GM12878 (cell line): ENCODE data around the gene C5. TPM values are rescaled to one million over a fixed set of nuclear protein-coding genes. Genes with fewer than 3 reads are reported as not detected.
A peak's percentile ranks its signal among the peaks of the same experiment; 100 is the strongest.

Source experiments
- ATAC-seq: fragments of 200-7000 bp; cut with Tn5 transposase; 3 replicates; pipeline ENCODE4 v1.9.1; 2020; ENCODE audit warnings: mild to moderate bottlenecking, moderate library complexity
- BruUV-seq: library from RNA; stranded (reverse); fragments of 400-500 nt; replicated peaks from 2 replicates; lab custom pipeline; 2021; lab: Mats Ljungman, UMichigan
- CTCF ChIA-PET: fragments of 300-600 bp; sonication (Branson Sonifier 250); formaldehyde crosslinking; extraction: SDS; loops from one replicate; lab custom pipeline; 2021; ENCODE audit warnings: inconsistent platforms; lab: Yijun Ruan, JAX
- POLR2A ChIA-PET: fragments of 350-600 bp; formaldehyde crosslinking; extraction: SDS; loops from one replicate; lab custom pipeline; 2021; ENCODE audit warnings: inconsistent platforms; lab: Charles Lee
- RAD21 ChIA-PET: fragments of 300-600 bp; sonication (Branson Sonifier 250); formaldehyde crosslinking; loops from one replicate; lab custom pipeline; 2023; ENCODE audit warnings: antibody characterized with exemption; ENCODE audit not compliant: unreplicated experiment; lab: Charles Lee
- SMC1A ChIA-PET: fragments of 300-600 bp; sonication (Branson Sonifier 250); formaldehyde crosslinking; loops from one replicate; lab custom pipeline; 2023; ENCODE audit not compliant: unreplicated experiment, uncharacterized antibody; lab: Charles Lee
- DNase-seq: peaks from one replicate; pipeline ENCODE4 v3.0.0-alpha.2; 2011; ENCODE audit warnings: low read depth, low spot score
- FAIRE-seq: peaks from 3 replicates; lab custom pipeline; 2011; peaks lifted over from hg19 to GRCh38; lab: Jason Lieb, UNC
- H2AFZ ChIP-seq: 2 replicates; pipeline ENCODE4 v1.6.0; 2011; ENCODE audit warnings: low read depth, low read length, control low read depth; ENCODE audit not compliant: control insufficient read depth
- H3K27ac ChIP-seq: 2 replicates; pipeline ENCODE4 v1.5.1; 2011; ENCODE audit warnings: control low read depth; ENCODE audit not compliant: control insufficient read depth, insufficient read depth
- H3K27me3 ChIP-seq, 2 experiments: replicated peaks in 1 of 2; 2 replicates each; pipeline versions ENCODE4 v1.6.0 to v1.6.1; 2011; ENCODE audit warnings: low read length in 1 of 2; ENCODE audit not compliant: control insufficient read depth in 2 of 2, insufficient read depth in 2 of 2
- H3K36me3 ChIP-seq, 2 experiments: 2 replicates each; pipeline ENCODE4 v1.5.1; 2011; ENCODE audit warnings: low read length in 1 of 2; ENCODE audit not compliant: control insufficient read depth in 2 of 2, insufficient read depth in 2 of 2
- H3K4me1 ChIP-seq: 2 replicates; pipeline ENCODE4 v1.6.1; 2011; ENCODE audit warnings: mild to moderate bottlenecking, low read length, moderate library complexity, mixed read lengths; ENCODE audit not compliant: control insufficient read depth, insufficient read depth
- H3K4me2 ChIP-seq: 2 replicates; pipeline ENCODE4 v1.6.0; 2011; ENCODE audit warnings: control low read depth; ENCODE audit not compliant: control insufficient read depth, insufficient read depth
- H3K4me3 ChIP-seq: fragments of 200-600 bp; sonication (generic); 2 replicates; pipeline ENCODE4 v1.5.1; 2016
- H3K79me2 ChIP-seq: 2 replicates; pipeline ENCODE4 v1.6.0; 2011; ENCODE audit warnings: low read length; ENCODE audit not compliant: control insufficient read depth, insufficient read depth
- H3K9ac ChIP-seq: 2 replicates; pipeline ENCODE4 v1.8.0; 2011; ENCODE audit warnings: low read length, control low read depth, mixed read lengths; ENCODE audit not compliant: control insufficient read depth, insufficient read depth
- H3K9me3 ChIP-seq: replicated peaks from 3 replicates; pipeline ENCODE4 v1.5.1; 2011; ENCODE audit warnings: mild to moderate bottlenecking, low read length; ENCODE audit not compliant: control insufficient read depth, insufficient read depth
- H4K20me1 ChIP-seq: 2 replicates; pipeline ENCODE4 v1.6.0; 2011; ENCODE audit not compliant: control insufficient read depth, insufficient read depth
- DPF2 ChIP-seq: fragments of 450-650 bp; IDR thresholded peaks from 2 replicates; pipeline ENCODE4 v1.6.1; 2017; ENCODE audit warnings: mild to moderate bottlenecking
- MEF2A ChIP-seq: IDR thresholded peaks from 2 replicates; pipeline ENCODE4 v1.6.1; 2011; ENCODE audit warnings: low read depth, mild to moderate bottlenecking, low read length, moderate library complexity; ENCODE audit not compliant: insufficient read depth
- NKRF ChIP-seq: fragments of 450-650 bp; conservative IDR thresholded peaks from 2 replicates; pipeline ENCODE4 v1.6.1; 2017; ENCODE audit warnings: mild to moderate bottlenecking, moderate library complexity
- SIN3A ChIP-seq: IDR thresholded peaks from 2 replicates; pipeline ENCODE4 v1.6.1; 2012; ENCODE audit warnings: low read depth, low read length, improper control_type of control experiment
- SP1 ChIP-seq: IDR thresholded peaks from one replicate; pipeline ENCODE4 v1.6.1; 2011; ENCODE audit warnings: low read depth, low read length
- WRNIP1 ChIP-seq: IDR thresholded peaks from 2 replicates; pipeline ENCODE4 v1.6.1; 2011; ENCODE audit warnings: low read depth, low read length, improper control_type of control experiment, borderline replicate concordance
- ZBTB11 ChIP-seq: fragments of 450-650 bp; formaldehyde crosslinking; IDR thresholded peaks from 2 replicates; pipeline ENCODE4 v1.5.0; 2022; ENCODE audit warnings: mild to moderate bottlenecking, missing genetic modification characterization
- ZNF592 ChIP-seq: fragments of 450-650 bp; IDR thresholded peaks from 2 replicates; pipeline ENCODE4 v1.6.1; 2017; ENCODE audit warnings: mild to moderate bottlenecking, moderate library complexity
- WGBS: methylation state at CpG from one replicate; pipeline ENCODE4 v1.1.6; 2016; ENCODE audit warnings: low lambda C conversion rate; ENCODE audit not compliant: insufficient replicate concordance, insufficient coverage; ENCODE audit errors: missing lambda C conversion rate; 5-methylcytosine and 5-hydroxymethylcytosine counted together
- in situ Hi-C: fragments of 300-500 bp; cut with MboI; formaldehyde crosslinking; loops from 9 replicates; pipeline ENCODE4 v1.14.3; 2018; ENCODE audit warnings: mixed read lengths
- intact Hi-C: fragments of 100-400 bp; cut with micrococcal nuclease; formaldehyde crosslinking; loops from one replicate; pipeline ENCODE4 v1.14.2; 2022; ENCODE audit not compliant: unreplicated experiment
- polyA plus RNA-seq, 11 experiments: library from polyadenylated mRNA; depleted of rRNA in 4 of 11; unstranded in 6 of 11; stranded (reverse) in 5 of 11; fragments of >200 nt; fragmentation: Nextera tagmentation in 4 of 11; fragmentation: Illumina TruSeq in 1 of 11; extraction: Ambion mirVana in 4 of 11; extraction: Trizol in 1 of 11; gene quantifications; 1 replicate in 1 of 11; 2 replicates in 10 of 11; pipeline versions ENCODE4 v1.2.1 to v1.2.3, GENCODE V29; 2011 to 2016; ENCODE audit warnings: inconsistent platforms in 2 of 11, missing spikeins in 2 of 11, low read depth in 1 of 11
- total RNA-seq, 4 experiments: library from RNA; depleted of rRNA in 3 of 4; stranded (reverse); fragments of >200 nt in 3 of 4; fragmentation: Illumina TruSeq in 1 of 4; extraction: Trizol in 1 of 4; gene quantifications; 2 replicates each; pipeline versions ENCODE4 v1.2.1 to v1.2.3, GENCODE V29; 2013 to 2021

Gene C5
- total and polyA plus RNA-seq, 10 of the 15 experiments (the other 5 are each of a cell fraction or from before 2014, with no cell fraction given) = 0.39 to 2.2 (median 1.2) TPM

GRCh38 chr9:120936011-120936763 lies 113.9 kb downstream of the C5 start (continued):
- no peak for TF ChIP-seq ZNF592

- Histone ChIP-seq H3K27me3 (no peaks in the 10 kb centered on the region), H3K9ac (peak overlapping the region; percentile 36), H3K36me3 (no peaks in the 10 kb centered on the region), H3K9me3 (no peaks in the 10 kb centered on the region), H3K27ac (peak overlapping the region; percentile 96), H2AFZ (peak overlapping the region; percentile 20), H4K20me1 (no peaks in the 10 kb centered on the region), H3K4me3 (peak overlapping the region; percentile 19; the same call in 1 of the 2 replicates), H3K79me2 (peaks cover 8% of the 10 kb centered on the region), H3K4me1 (peaks cover 50% of the 10 kb centered on the region), H3K4me2 (peak overlapping the region; percentile 70)
- CTCF ChIA-PET = interaction anchor here (0.6 to 11.9 kb wide), 15 partner anchors 13 to 1957 kb away, joined by 3 to 110 read pairs (median 3); no protein-coding TSS in a partner anchor
- 0% methylated on average over 4 of the region's 4 CpGs for WGBS
- RAD21 ChIA-PET = interaction anchor here (0.8 to 11.7 kb wide), 11 partner anchors 14 to 179 kb away, joined by 3 to 196 read pairs (median 5); partner anchors contain the start of genes FBXW2 and TRAF1
- FAIRE-seq (no peak), ATAC-seq (peak; percentile 42), DNase-seq (no peak)
- intact Hi-C loops (no loop called here), in situ Hi-C loops (loop anchor here (5.0 kb wide), 2 partner anchors 63 to 178 kb away; no protein-coding TSS in a partner anchor)
- SMC1A ChIA-PET = interaction anchor here (0.8 to 26.1 kb wide), 12 partner anchors 8 to 180 kb away, joined by 3 to 522 read pairs (median 10); partner anchors contain the start of genes FBXW2 and TRAF1
- POLR2A ChIA-PET = interaction anchor here (1.0 to 18.1 kb wide), 6 partner anchors 8 to 65 kb away, joined by 3 to 383 read pairs (median 6); no protein-coding TSS in a partner anchor
- BruUV-seq = no TSS peak
- TF ChIP-seq SP1 (no peak), SIN3A (0 out of 2 replicates have a peak, but pooled peaks have one; percentile 48), MEF2A (no peak), NKRF (no peak), ZBTB11 (CRISPR knock-in tag) (no peak), DPF2 (peak; percentile 38; the same call in 1 of the 2 replicates), WRNIP1 (no peak)
Observed at GRCh38 chr9:120935383-120935857, 114.7 kb downstream of the C5 start.
